ENCODE results near the gene SMAD3.

The SMAD3 gene

DNA sequence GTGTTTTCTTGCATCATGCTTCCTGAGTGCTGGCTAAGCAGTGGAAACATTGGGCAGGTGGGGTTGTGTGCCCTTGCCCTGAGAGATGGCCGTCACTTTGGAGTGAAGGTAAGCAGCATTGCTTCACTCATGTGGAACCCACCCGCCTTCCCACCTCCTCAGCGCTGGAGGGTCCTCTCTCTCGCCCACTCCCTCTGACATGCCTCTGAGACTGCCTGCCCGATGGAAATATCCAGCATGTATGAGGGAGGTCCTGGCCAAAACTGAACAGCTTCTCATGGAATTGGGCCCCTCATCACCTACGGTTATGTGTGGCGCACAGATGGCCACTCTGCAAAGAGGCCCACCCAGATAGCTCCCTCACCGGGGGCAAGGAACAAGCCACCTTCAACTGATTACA is 48.6 kb downstream of the SMAD3 start (continued):
- TF ChIP-seq, protein P1, sequence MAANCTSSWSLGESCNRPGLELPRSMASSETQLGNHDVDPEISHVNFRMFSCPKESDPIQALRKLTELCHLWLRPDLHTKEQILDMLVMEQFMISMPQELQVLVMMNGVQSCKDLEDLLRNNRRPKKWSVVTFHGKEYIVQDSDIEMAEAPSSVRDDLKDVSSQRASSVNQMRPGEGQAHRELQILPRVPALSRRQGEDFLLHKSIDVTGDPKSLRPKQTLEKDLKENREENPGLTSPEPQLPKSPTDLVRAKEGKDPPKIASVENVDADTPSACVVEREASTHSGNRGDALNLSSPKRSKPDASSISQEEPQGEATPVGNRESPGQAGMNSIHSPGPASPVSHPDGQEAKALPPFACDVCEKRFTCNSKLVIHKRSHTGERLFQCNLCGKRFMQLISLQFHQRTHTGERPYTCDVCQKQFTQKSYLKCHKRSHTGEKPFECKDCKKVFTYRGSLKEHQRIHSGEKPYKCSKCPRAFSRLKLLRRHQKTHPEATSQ (tag by site-specific recombination; IDR thresholded peaks at IDR 0.05), result no peak
- TF ChIP-seq ZFHX2 (tag by site-specific recombination; conservative IDR thresholded peaks at IDR 0.05) (0 out of 2 replicates have a peak, but pooled peaks have one; percentile 19), ZIC2 (tag by site-specific recombination; IDR thresholded peaks at IDR 0.05) (no peak), ZNF529 (tag by site-specific recombination; IDR thresholded peaks at IDR 0.05; ENCODE audit: insufficient replicate concordance) (no peak)
- TF ChIP-seq, protein P2, sequence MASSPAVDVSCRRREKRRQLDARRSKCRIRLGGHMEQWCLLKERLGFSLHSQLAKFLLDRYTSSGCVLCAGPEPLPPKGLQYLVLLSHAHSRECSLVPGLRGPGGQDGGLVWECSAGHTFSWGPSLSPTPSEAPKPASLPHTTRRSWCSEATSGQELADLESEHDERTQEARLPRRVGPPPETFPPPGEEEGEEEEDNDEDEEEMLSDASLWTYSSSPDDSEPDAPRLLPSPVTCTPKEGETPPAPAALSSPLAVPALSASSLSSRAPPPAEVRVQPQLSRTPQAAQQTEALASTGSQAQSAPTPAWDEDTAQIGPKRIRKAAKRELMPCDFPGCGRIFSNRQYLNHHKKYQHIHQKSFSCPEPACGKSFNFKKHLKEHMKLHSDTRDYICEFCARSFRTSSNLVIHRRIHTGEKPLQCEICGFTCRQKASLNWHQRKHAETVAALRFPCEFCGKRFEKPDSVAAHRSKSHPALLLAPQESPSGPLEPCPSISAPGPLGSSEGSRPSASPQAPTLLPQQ (tag by site-specific recombination; IDR thresholded peaks at IDR 0.05), result no peak

DNA sequence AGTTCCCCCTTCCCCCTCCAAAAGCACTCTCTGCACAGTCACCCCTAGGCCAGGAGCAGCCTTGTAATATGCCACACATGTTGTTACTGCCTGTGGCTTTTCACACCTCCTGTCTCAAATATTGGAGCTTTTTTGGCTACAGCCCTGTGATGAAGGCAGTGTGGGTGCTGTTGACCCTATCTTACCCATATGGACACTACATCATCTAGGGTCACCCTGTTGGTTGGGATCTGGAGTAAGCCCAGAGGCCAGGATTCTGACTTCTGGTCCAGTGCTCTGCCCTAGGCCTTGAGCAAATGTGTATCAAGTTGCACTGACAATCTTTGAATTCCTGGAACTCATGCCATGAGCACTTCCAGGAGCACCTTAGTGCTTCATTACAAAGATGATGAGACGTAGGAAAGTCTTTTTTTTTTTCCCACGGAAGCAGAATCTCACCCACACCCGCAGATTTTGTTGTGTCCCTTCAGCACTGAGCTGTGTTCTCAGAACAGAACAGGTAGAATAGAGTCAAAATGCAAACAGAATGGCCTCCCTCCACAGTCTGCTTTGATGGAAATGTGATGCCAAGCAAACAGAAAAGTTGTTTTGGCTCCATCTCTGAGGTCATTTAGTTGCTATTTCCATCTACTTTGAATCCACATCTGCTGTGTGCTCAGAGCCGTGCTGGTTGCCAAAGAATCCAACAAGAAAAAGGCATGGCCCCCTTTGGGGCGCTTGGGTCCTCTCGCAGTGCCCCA is 49.6 kb downstream of the SMAD3 start:
- ChIA-PET POLR2A (no interaction called here), CTCF (no interaction called here)
- TF ChIP-seq ZNF654 (tag by site-specific recombination; IDR thresholded peaks at IDR 0.05; ENCODE audit: low read depth) (no peak), ZNF600 (tag by site-specific recombination; IDR thresholded peaks at IDR 0.05) (peak; percentile 68; the same call in 1 of the 2 replicates)
- Histone ChIP-seq H3K27ac (ENCODE audit: extremely low read depth, low read depth, low read length) (no peak overlapping the region), H3K4me3 (ENCODE audit: low read depth, low read length) (no peak overlapping the region), H3K9me3 (ENCODE audit: control insufficient read depth, insufficient read depth, low read depth, low read length) (no peaks in the 10 kb centered on the region), H3K36me3 (ENCODE audit: control insufficient read depth in 2 of 2, insufficient read depth in 1 of 2, low read length in 2 of 2) (no peaks in the 10 kb centered on the region), H3K4me1 (ENCODE audit: control insufficient read depth, insufficient read depth, low read length) (no peaks in the 10 kb centered on the region)

DNA sequence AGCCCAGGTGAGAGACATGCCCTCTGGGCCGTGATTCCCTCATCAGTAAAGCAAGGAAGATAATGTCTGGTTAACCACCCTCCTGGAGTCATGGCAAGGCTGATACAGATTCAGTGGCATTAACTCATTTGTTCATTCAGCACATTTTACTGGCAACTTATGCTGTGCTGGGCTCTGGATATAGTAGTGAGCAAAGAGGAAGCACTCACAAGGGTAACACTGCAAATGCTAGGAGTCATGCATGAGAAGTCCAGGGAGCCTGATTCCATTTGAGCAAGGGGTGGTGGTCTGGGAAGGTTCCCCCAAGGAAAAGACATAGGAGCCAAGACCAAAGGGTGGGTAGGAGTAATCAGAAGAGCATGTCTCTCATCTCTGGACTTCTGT is 50.2 kb downstream of the SMAD3 start:
- no peak for TF ChIP-seq HOXD13 (CRISPR knock-in tag; IDR thresholded peaks at IDR 0.05; ENCODE audit: borderline replicate concordance)
- TF ChIP-seq, protein P3, sequence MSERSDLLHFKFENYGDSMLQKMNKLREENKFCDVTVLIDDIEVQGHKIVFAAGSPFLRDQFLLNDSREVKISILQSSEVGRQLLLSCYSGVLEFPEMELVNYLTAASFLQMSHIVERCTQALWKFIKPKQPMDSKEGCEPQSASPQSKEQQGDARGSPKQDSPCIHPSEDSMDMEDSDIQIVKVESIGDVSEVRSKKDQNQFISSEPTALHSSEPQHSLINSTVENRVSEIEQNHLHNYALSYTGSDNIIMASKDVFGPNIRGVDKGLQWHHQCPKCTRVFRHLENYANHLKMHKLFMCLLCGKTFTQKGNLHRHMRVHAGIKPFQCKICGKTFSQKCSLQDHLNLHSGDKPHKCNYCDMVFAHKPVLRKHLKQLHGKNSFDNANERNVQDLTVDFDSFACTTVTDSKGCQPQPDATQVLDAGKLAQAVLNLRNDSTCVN (tag by site-specific recombination; optimal IDR thresholded peaks at IDR 0.05), result no peak
- no peak for TF ChIP-seq OSR2 (tag by site-specific recombination; IDR thresholded peaks at IDR 0.05)
- TF ChIP-seq ZBTB21 (tag by site-specific recombination; IDR thresholded peaks at IDR 0.05), result no peak
- TF ChIP-seq, protein P4, sequence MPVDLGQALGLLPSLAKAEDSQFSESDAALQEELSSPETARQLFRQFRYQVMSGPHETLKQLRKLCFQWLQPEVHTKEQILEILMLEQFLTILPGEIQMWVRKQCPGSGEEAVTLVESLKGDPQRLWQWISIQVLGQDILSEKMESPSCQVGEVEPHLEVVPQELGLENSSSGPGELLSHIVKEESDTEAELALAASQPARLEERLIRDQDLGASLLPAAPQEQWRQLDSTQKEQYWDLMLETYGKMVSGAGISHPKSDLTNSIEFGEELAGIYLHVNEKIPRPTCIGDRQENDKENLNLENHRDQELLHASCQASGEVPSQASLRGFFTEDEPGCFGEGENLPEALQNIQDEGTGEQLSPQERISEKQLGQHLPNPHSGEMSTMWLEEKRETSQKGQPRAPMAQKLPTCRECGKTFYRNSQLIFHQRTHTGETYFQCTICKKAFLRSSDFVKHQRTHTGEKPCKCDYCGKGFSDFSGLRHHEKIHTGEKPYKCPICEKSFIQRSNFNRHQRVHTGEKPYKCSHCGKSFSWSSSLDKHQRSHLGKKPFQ (tag by site-specific recombination; IDR thresholded peaks at IDR 0.05), result no peak
- no peak for TF ChIP-seq ZNF311 (tag by site-specific recombination; IDR thresholded peaks at IDR 0.05; ENCODE audit: borderline replicate concordance)
- TF ChIP-seq ZNF776 (tag by site-specific recombination; IDR thresholded peaks at IDR 0.05; ENCODE audit: borderline replicate concordance), result no peak
- TF ChIP-seq SP3 (tag by site-specific recombination; IDR thresholded peaks at IDR 0.05), result no peak
- TF ChIP-seq, protein P5, sequence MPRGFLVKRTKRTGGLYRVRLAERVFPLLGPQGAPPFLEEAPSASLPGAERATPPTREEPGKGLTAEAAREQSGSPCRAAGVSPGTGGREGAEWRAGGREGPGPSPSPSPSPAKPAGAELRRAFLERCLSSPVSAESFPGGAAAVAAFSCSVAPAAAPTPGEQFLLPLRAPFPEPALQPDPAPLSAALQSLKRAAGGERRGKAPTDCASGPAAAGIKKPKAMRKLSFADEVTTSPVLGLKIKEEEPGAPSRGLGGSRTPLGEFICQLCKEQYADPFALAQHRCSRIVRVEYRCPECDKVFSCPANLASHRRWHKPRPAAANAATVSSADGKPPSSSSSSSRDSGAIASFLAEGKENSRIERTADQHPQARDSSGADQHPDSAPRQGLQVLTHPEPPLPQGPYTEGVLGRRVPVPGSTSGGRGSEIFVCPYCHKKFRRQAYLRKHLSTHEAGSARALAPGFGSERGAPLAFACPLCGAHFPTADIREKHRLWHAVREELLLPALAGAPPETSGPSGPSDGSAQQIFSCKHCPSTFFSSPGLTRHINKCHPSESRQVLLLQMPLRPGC (tag by site-specific recombination; IDR thresholded peaks at IDR 0.05), result no peak
- no peak for TF ChIP-seq ZNF211 (tag by site-specific recombination; IDR thresholded peaks at IDR 0.05; ENCODE audit: low read depth)
- TF ChIP-seq, protein P2 (tag by site-specific recombination; IDR thresholded peaks at IDR 0.05), result no peak
- H3K4me3 ChIP-seq (ENCODE audit: low read depth, low read length), result no peak overlapping the region
- no peaks in the 10 kb centered on the region for H3K36me3 ChIP-seq (ENCODE audit: control insufficient read depth in 2 of 2, insufficient read depth in 1 of 2, low read length in 2 of 2)
- no peaks in the 10 kb centered on the region for H3K4me1 ChIP-seq (ENCODE audit: control insufficient read depth, insufficient read depth, low read length)
- ChIA-PET POLR2A (no interaction called here), CTCF (interaction anchor here (0.6 kb wide), 1 partner anchor 136 kb away, joined by 4 read pairs; no protein-coding TSS in a partner anchor)
- no peak overlapping the region for H3K27ac ChIP-seq (ENCODE audit: extremely low read depth, low read depth, low read length)
- H3K9me3 ChIP-seq (ENCODE audit: control insufficient read depth, insufficient read depth, low read depth, low read length), result no peaks in the 10 kb centered on the region
